Astrocyte (in vitro differentiated cells and primary cell): ENCODE results near the gene ST8SIA6. TPM values are rescaled to one million over a fixed set of nuclear protein-coding genes. Genes with fewer than 3 reads are reported as not detected.
A peak's percentile ranks its signal among the peaks of the same experiment; 100 is the strongest.

ENCODE experiments used
- DNase-seq: peaks from one replicate; pipeline ENCODE4 v3.0.0-alpha.2; 2010; ENCODE audit warnings: low read depth
- FAIRE-seq: peaks from 2 replicates; lab custom pipeline; 2011; peaks lifted over from hg19 to GRCh38; lab: Jason Lieb, UNC
- H2AFZ ChIP-seq: 2 replicates; pipeline ENCODE4 v1.6.0; 2012; ENCODE audit warnings: low read depth, low read length, inconsistent platforms
- H3K27ac ChIP-seq: 2 replicates; pipeline ENCODE4 v1.5.1; 2011; ENCODE audit warnings: low read depth, low read length, inconsistent platforms
- H3K27me3 ChIP-seq: 2 replicates; pipeline ENCODE4 v1.6.0; 2011; ENCODE audit warnings: low read length, inconsistent platforms; ENCODE audit not compliant: insufficient read depth
- H3K36me3 ChIP-seq: 2 replicates; pipeline ENCODE4 v1.5.1; 2011; ENCODE audit warnings: low read length, inconsistent platforms; ENCODE audit not compliant: insufficient read depth
- H3K4me1 ChIP-seq: 2 replicates; pipeline ENCODE4 v1.5.1; 2011; ENCODE audit warnings: low read length, inconsistent platforms; ENCODE audit not compliant: insufficient read depth
- H3K4me2 ChIP-seq: 2 replicates; pipeline ENCODE4 v1.6.0; 2012; ENCODE audit warnings: low read length, inconsistent platforms
- H3K4me3 ChIP-seq: 2 replicates; pipeline ENCODE4 v1.5.1; 2011; ENCODE audit warnings: low read depth, mild to moderate bottlenecking, low read length, inconsistent platforms; ENCODE audit not compliant: insufficient read depth
- H3K79me2 ChIP-seq: 2 replicates; pipeline ENCODE4 v1.6.0; 2012; ENCODE audit warnings: mild to moderate bottlenecking, low read length, inconsistent platforms; ENCODE audit not compliant: insufficient read depth
- H3K9ac ChIP-seq: 2 replicates; pipeline ENCODE4 v1.6.0; 2012; ENCODE audit warnings: mild to moderate bottlenecking, low read length, inconsistent platforms
- H3K9me3 ChIP-seq: 2 replicates; pipeline ENCODE4 v1.5.1; 2012; ENCODE audit warnings: low read depth, mild to moderate bottlenecking, low read length, inconsistent platforms; ENCODE audit not compliant: insufficient read depth
- H4K20me1 ChIP-seq: 2 replicates; pipeline ENCODE4 v1.6.0; 2012; ENCODE audit warnings: low read length, inconsistent platforms; ENCODE audit not compliant: insufficient read depth
- H3K27ac Mint-ChIP-seq: one replicate; pipeline ENCODE4 v1.8.0; 2021; ENCODE audit warnings: mild to moderate bottlenecking, mixed read lengths; ENCODE audit not compliant: unreplicated experiment
- H3K27me3 Mint-ChIP-seq: one replicate; pipeline ENCODE4 v1.8.0; 2021; ENCODE audit warnings: low read depth, mixed read lengths; ENCODE audit not compliant: unreplicated experiment
- H3K36me3 Mint-ChIP-seq: one replicate; pipeline ENCODE4 v1.8.0; 2021; ENCODE audit warnings: low read depth, mixed read lengths; ENCODE audit not compliant: unreplicated experiment
- H3K4me1 Mint-ChIP-seq: one replicate; pipeline ENCODE4 v1.8.0; 2021; ENCODE audit warnings: low read depth, mixed read lengths; ENCODE audit not compliant: unreplicated experiment
- H3K4me3 Mint-ChIP-seq: one replicate; pipeline ENCODE4 v1.8.0; 2021; ENCODE audit warnings: mild to moderate bottlenecking, moderate library complexity, mixed read lengths; ENCODE audit not compliant: unreplicated experiment
- H3K9me3 Mint-ChIP-seq: one replicate; pipeline ENCODE4 v1.8.0; 2021; ENCODE audit warnings: mild to moderate bottlenecking, mixed read lengths; ENCODE audit not compliant: unreplicated experiment
- CTCF ChIP-seq: IDR thresholded peaks from 2 replicates; pipeline ENCODE4 v1.5.1; 2011; ENCODE audit warnings: low read depth, mild to moderate bottlenecking, inconsistent platforms, low read length, moderate library complexity; ENCODE audit not compliant: insufficient read depth
- EZH2 ChIP-seq: IDR thresholded peaks from 2 replicates; pipeline ENCODE4 v1.6.1; 2012; ENCODE audit warnings: mild to moderate bottlenecking, low read length, inconsistent platforms; ENCODE audit not compliant: insufficient read depth
- total RNA-seq: library from RNA; stranded (reverse); gene quantifications from 2 replicates; pipeline ENCODE4 v1.2.1, GENCODE V29; 2021

ST8SIA6 gene
- total RNA-seq, 1 donor from 2014 or later = not detected

GRCh38 chr10:17292375-17292774, 162.0 kb downstream of the ST8SIA6 start:
- Histone ChIP-seq H3K27me3 (peaks cover 11% of the 10 kb centered on the region), H3K27ac (no peak overlapping the region), H3K4me1 (no peaks in the 10 kb centered on the region), H3K9me3 (no peaks in the 10 kb centered on the region), H3K79me2 (no peaks in the 10 kb centered on the region), H3K9ac (no peak overlapping the region), H3K4me2 (no peak overlapping the region), H3K36me3 (no peaks in the 10 kb centered on the region), H3K4me3 (no peak overlapping the region), H4K20me1 (no peaks in the 10 kb centered on the region), H2AFZ (no peak overlapping the region)
- H3K27ac Mint-ChIP-seq = no peak overlapping the region
- H3K36me3 Mint-ChIP-seq = no peaks in the 10 kb centered on the region
- TF ChIP-seq EZH2 (no peak), CTCF (no peak)
- H3K4me1 Mint-ChIP-seq = no peaks in the 10 kb centered on the region
- no peaks in the 10 kb centered on the region for H3K9me3 Mint-ChIP-seq
- peaks cover 4% of the 10 kb centered on the region for H3K27me3 Mint-ChIP-seq
- no peak for FAIRE-seq
- DNase-seq = no peak
- H3K4me3 Mint-ChIP-seq = no peak overlapping the region

GRCh38 chr10:17290226-17290625, 164.2 kb downstream of the ST8SIA6 start:
- Histone ChIP-seq H3K79me2 (no peaks in the 10 kb centered on the region), H3K4me2 (no peak overlapping the region), H3K9ac (no peak overlapping the region), H3K36me3 (no peaks in the 10 kb centered on the region), H3K27me3 (peaks cover 14% of the 10 kb centered on the region), H3K4me1 (no peaks in the 10 kb centered on the region), H3K9me3 (no peaks in the 10 kb centered on the region), H3K27ac (no peak overlapping the region), H4K20me1 (no peaks in the 10 kb centered on the region), H2AFZ (no peak overlapping the region), H3K4me3 (no peak overlapping the region)
- no peak for FAIRE-seq
- H3K27me3 Mint-ChIP-seq = peaks cover 5% of the 10 kb centered on the region
- TF ChIP-seq CTCF (peak; percentile 15), EZH2 (no peak)
- DNase-seq = peak; percentile 2
- no peaks in the 10 kb centered on the region for H3K4me1 Mint-ChIP-seq
- no peaks in the 10 kb centered on the region for H3K36me3 Mint-ChIP-seq
- H3K27ac Mint-ChIP-seq = no peak overlapping the region
- peaks cover 3% of the 10 kb centered on the region for H3K9me3 Mint-ChIP-seq
- H3K4me3 Mint-ChIP-seq = no peak overlapping the region

GRCh38 chr10:17289763-17290162, 164.6 kb downstream of the ST8SIA6 start:
- no peak overlapping the region for H3K9ac ChIP-seq
- no peak overlapping the region for H3K27ac Mint-ChIP-seq
- H2AFZ ChIP-seq = no peak overlapping the region
- no peak overlapping the region for H3K4me3 ChIP-seq
- no peaks in the 10 kb centered on the region for H3K36me3 Mint-ChIP-seq
- no peaks in the 10 kb centered on the region for H3K4me1 Mint-ChIP-seq
- no peaks in the 10 kb centered on the region for H3K4me1 ChIP-seq
- no peak for DNase-seq
- no peak overlapping the region for H3K27ac ChIP-seq
- H3K9me3 Mint-ChIP-seq = peaks cover 3% of the 10 kb centered on the region
- H3K4me2 ChIP-seq = no peak overlapping the region
- H3K9me3 ChIP-seq = no peaks in the 10 kb centered on the region
- no peaks in the 10 kb centered on the region for H4K20me1 ChIP-seq
- H3K27me3 ChIP-seq = peaks cover 14% of the 10 kb centered on the region
- H3K36me3 ChIP-seq = no peaks in the 10 kb centered on the region
- no peak for FAIRE-seq
- H3K27me3 Mint-ChIP-seq = peaks cover 5% of the 10 kb centered on the region
- H3K79me2 ChIP-seq = no peaks in the 10 kb centered on the region
- TF ChIP-seq CTCF = no peak
- TF ChIP-seq EZH2 = no peak
- no peak overlapping the region for H3K4me3 Mint-ChIP-seq
